ENCODE measurements around the gene C22orf31. TPM values are rescaled to one million over a fixed set of nuclear protein-coding genes. Genes with fewer than 3 reads are reported as not detected.

Gene C22orf31
- total RNA-seq, 5 donors from 2014 or later (not counting 1 experiment from before 2014, with no cell fraction given): not detected

DNA sequence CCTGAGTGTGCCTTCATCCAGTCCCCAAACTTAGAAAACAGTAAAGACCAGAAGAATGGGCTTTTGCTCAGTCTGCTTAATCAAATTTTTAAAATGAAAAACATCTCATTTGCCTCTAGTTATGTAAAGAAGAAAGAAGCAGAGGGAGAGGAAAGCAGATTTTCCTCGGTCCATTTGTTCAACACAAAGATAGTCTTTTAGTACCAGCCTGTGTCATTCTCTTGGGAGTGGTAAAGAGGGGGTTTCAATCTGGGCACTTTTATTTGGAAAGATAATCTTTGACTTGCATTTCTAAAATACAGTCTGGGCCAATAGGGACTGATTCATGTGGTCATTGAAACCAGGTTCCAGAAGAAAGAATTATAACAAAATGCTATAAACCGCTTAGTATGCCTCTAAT is 40.7 kb upstream of the C22orf31 start:
- no peak overlapping the region for H3K27ac ChIP-seq (ENCODE audit: low read length)
- H3K4me3 Mint-ChIP-seq: no peak overlapping the region
- no peaks in the 10 kb centered on the region for H3K4me1 ChIP-seq (ENCODE audit: control insufficient read depth in 1 of 2, extremely low read depth in 1 of 2, insufficient read depth in 2 of 2, low read length in 2 of 2)
- no CpG with 5 or more reads among the region's 2 CpGs for WGBS (ENCODE audit: insufficient coverage)
- peaks cover 0 to 5% of the 10 kb centered on the region in 2 donors for H3K27me3 Mint-ChIP-seq
- H3K36me3 ChIP-seq (ENCODE audit: control insufficient read depth in 2 of 2, extremely low read depth in 1 of 2, insufficient read depth in 1 of 2, low read length in 1 of 2): no peaks in the 10 kb centered on the region
- CTCF ChIA-PET: no interaction called here
- H3K36me3 Mint-ChIP-seq: no peaks in the 10 kb centered on the region
- peaks cover 0 to 5% of the 10 kb centered on the region in 2 experiments for H3K27me3 ChIP-seq (replicated peaks in 1 of 2; ENCODE audit: control insufficient read depth in 2 of 2, extremely low read depth in 1 of 2, insufficient read depth in 2 of 2, low read length in 1 of 2)
- H3K9me3 Mint-ChIP-seq: no peaks in the 10 kb centered on the region
- no peaks in the 10 kb centered on the region for H3K4me1 Mint-ChIP-seq
- ATAC-seq (replicated peaks in 1 of 4) (no peak), DNase-seq (no peak)
- POLR2A ChIA-PET: no interaction called here
- H3K27ac Mint-ChIP-seq: no peak overlapping the region
- H3K9me3 ChIP-seq: no peaks in the 10 kb centered on the region
- no peak overlapping the region for H3K4me3 ChIP-seq (ENCODE audit: control insufficient read depth in 1 of 2, extremely low read depth in 1 of 2, low read length in 1 of 2)

DNA sequence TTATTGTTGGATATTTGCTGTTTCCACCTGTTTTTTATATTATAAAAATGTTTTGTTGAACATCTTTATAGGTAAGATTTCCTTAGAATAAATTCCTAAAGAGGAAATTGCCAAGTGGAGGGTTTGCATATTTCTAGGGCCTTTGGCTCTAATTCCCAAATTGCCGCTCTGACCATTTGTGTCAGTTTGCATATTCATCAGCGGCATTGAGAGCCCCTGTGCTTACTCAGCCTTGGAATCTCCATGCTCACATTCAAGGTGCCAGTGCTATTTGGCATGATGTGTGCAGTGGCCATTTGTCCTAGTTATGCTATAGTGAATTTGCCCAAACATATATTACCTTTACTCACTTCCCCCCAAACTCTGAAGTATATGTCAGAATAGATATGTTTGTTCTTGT is 36.7 kb upstream of the C22orf31 start:
- no peaks in the 10 kb centered on the region for H3K36me3 Mint-ChIP-seq

DNA sequence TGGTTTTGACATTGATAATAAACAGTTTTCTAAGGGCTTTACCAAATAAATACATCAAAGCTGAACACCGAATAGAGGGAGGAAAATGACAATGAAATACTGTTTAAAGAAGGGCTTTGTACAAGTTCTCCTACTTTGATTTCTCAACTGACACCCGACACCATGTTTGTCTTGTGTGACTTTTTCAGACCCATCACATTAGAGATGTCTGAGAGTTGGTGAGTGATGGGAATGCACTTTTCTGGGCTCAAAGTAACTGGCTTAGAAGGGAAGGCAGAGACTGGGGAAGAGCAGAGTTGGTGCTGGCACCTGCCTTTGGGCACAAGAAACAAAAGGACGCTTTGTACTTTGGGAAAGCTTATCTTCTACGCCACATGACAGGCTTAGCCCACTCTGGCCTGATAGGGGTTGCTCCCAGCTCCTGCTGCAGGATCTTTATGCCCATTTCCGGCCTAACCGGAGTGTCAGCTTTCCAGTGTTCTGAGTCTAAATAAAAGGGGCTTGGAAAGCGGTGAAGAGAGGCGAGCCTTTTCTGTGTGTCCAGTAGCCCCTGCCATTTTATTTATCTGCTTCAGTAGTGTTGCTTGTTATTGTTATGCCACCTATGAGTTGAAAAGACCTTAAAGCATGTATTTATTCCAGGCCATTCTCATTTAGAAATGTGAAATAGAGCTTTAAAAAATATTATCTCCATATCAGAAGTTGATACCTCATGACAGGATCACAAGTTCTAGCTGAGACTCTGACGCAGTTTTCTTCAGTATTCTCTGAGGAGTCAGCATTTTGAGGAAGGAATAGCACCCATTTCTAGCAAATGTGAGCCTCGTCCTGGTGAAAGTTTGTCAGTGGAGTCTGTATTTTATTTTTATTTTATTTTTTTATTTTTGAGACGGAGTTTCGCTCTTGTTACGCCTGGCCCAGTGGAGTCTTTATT is 35.4 kb upstream of the C22orf31 start:
- H3K27me3 Mint-ChIP-seq: peaks cover under 1 to 10% of the 10 kb centered on the region in 2 donors
- no peak overlapping the region for H3K27ac ChIP-seq (ENCODE audit: low read length)
- H3K9me3 Mint-ChIP-seq: no peaks in the 10 kb centered on the region
- no peak overlapping the region for H3K4me3 ChIP-seq (ENCODE audit: control insufficient read depth in 1 of 2, extremely low read depth in 1 of 2, low read length in 1 of 2)
- no peaks in the 10 kb centered on the region for H3K36me3 ChIP-seq (ENCODE audit: control insufficient read depth in 2 of 2, extremely low read depth in 1 of 2, insufficient read depth in 1 of 2, low read length in 1 of 2)
- no peak overlapping the region for H3K4me3 Mint-ChIP-seq
- 91% methylated on average over 7 of the region's 13 CpGs for WGBS (ENCODE audit: insufficient coverage)
- ChIA-PET POLR2A (no interaction called here), CTCF (no interaction called here)
- ATAC-seq (replicated peaks in 1 of 4) (no peak), DNase-seq (no peak)
- no peak overlapping the region for H3K27ac Mint-ChIP-seq
- H3K4me1 ChIP-seq (ENCODE audit: control insufficient read depth in 1 of 2, extremely low read depth in 1 of 2, insufficient read depth in 2 of 2, low read length in 2 of 2): no peaks in the 10 kb centered on the region
- H3K27me3 ChIP-seq (replicated peaks in 1 of 2; ENCODE audit: control insufficient read depth in 2 of 2, extremely low read depth in 1 of 2, insufficient read depth in 2 of 2, low read length in 1 of 2): no peaks in the 10 kb centered on the region
- H3K36me3 Mint-ChIP-seq: no peaks in the 10 kb centered on the region
- H3K9me3 ChIP-seq: no peaks in the 10 kb centered on the region
- no peaks in the 10 kb centered on the region for H3K4me1 Mint-ChIP-seq

More for the DNA sequence above, 36.7 kb upstream of the C22orf31 start:
- no peaks in the 10 kb centered on the region for H3K36me3 ChIP-seq (ENCODE audit: control insufficient read depth in 2 of 2, extremely low read depth in 1 of 2, insufficient read depth in 1 of 2, low read length in 1 of 2)
- ChIA-PET CTCF (no interaction called here), POLR2A (no interaction called here)
- Mint-ChIP-seq H3K4me1 (no peaks in the 10 kb centered on the region), H3K27me3 (peaks cover 0 to 5% of the 10 kb centered on the region in 2 donors), H3K4me3 (no peak overlapping the region), H3K27ac (no peak overlapping the region), H3K9me3 (no peaks in the 10 kb centered on the region)
- H3K4me3 ChIP-seq (ENCODE audit: control insufficient read depth in 1 of 2, extremely low read depth in 1 of 2, low read length in 1 of 2): no peak overlapping the region
- 100% methylated on average over 2 of the region's 2 CpGs for WGBS (ENCODE audit: insufficient coverage)
- no peak overlapping the region for H3K27ac ChIP-seq (ENCODE audit: low read length)
- H3K4me1 ChIP-seq (ENCODE audit: control insufficient read depth in 1 of 2, extremely low read depth in 1 of 2, insufficient read depth in 2 of 2, low read length in 2 of 2): no peaks in the 10 kb centered on the region
- H3K27me3 ChIP-seq (replicated peaks in 1 of 2; ENCODE audit: control insufficient read depth in 2 of 2, extremely low read depth in 1 of 2, insufficient read depth in 2 of 2, low read length in 1 of 2): no peaks in the 10 kb centered on the region
- no peak for DNase-seq
- ATAC-seq (replicated peaks in 1 of 4): no peak
- H3K9me3 ChIP-seq: no peaks in the 10 kb centered on the region

DNA sequence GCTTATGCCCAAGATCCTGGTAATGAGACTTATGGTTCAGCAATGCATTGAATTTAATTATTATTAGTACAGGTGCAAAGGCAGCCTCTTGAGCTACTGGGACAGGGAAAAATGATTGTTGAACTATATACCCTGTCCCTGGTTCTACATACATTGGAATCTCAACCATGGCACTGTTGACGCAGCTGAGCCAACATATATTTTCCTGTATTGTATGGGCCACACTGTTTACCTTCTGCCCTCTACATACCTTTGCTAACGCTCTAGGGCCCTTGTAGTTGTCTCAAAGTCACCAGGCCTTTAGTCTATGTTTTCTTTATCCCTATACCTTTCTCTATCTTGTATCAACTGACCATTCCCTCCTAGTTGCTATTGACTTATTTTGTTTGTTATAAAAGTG is 33.8 kb upstream of the C22orf31 start:
- ATAC-seq (replicated peaks in 1 of 4) (no peak), DNase-seq (no peak)
- H3K9me3 ChIP-seq: no peaks in the 10 kb centered on the region
- no peaks in the 10 kb centered on the region for H3K4me1 ChIP-seq (ENCODE audit: control insufficient read depth in 1 of 2, extremely low read depth in 1 of 2, insufficient read depth in 2 of 2, low read length in 2 of 2)
- POLR2A ChIA-PET: interaction anchor here (0.5 to 0.6 kb wide), 2 partner anchors 99 to 529 kb away, joined by 5 to 9 read pairs; no protein-coding TSS in a partner anchor
- H3K27ac ChIP-seq (ENCODE audit: low read length): no peak overlapping the region
- Mint-ChIP-seq H3K27ac (no peak overlapping the region), H3K27me3 (peaks cover 7 to 14% of the 10 kb centered on the region in 2 donors), H3K4me1 (no peaks in the 10 kb centered on the region), H3K36me3 (no peaks in the 10 kb centered on the region), H3K9me3 (no peaks in the 10 kb centered on the region), H3K4me3 (no peak overlapping the region)
- CTCF ChIA-PET: no interaction called here
- 100% methylated on average over 1 of the region's 2 CpGs for WGBS (ENCODE audit: insufficient coverage)
- H3K36me3 ChIP-seq (ENCODE audit: control insufficient read depth in 2 of 2, extremely low read depth in 1 of 2, insufficient read depth in 1 of 2, low read length in 1 of 2): no peaks in the 10 kb centered on the region
- H3K4me3 ChIP-seq (ENCODE audit: control insufficient read depth in 1 of 2, extremely low read depth in 1 of 2, low read length in 1 of 2): no peak overlapping the region
- peaks cover 0 to 2% of the 10 kb centered on the region in 2 experiments for H3K27me3 ChIP-seq (replicated peaks in 1 of 2; ENCODE audit: control insufficient read depth in 2 of 2, extremely low read depth in 1 of 2, insufficient read depth in 2 of 2, low read length in 1 of 2)

DNA sequence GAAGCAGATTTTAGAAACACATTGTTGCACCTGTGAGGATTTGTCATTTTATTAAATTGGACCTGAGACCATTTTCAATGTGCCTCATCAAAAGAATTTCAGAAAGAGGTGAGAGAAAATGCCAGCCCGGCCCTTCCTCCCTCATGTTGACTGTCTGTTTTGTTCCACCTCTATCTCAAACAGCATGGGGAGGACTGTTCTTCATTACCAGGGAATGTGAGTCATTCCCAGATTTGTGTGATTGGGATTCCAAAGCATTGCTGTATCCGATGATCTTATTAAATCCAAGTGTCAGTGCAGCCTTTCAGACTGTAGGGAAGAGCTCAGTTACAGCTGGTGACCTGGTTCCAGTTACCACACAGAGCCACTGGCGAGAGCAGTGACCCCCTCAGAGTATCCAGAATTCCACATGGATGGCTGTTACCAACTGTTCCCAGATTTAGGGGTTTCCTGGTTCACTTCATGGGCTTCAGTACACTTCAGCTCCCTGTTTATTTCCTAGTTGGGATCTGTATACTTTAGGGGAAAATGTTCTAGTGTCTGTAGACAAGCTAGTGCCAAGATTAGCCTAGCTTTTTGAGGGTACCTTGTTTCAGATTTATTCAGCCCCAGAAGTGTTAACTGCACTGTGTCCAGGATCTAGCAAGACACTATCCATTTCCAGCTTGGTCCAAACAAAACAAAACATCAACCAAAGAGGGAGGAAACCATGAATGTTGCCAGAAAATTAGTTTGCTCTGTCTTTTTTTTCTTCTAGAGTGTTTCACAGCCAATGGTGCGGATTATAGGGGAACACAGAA is 32.1 kb upstream of the C22orf31 start:
- CTCF ChIA-PET: no interaction called here
- Mint-ChIP-seq H3K4me3 (no peak overlapping the region), H3K4me1 (no peaks in the 10 kb centered on the region), H3K9me3 (no peaks in the 10 kb centered on the region), H3K27me3 (peaks cover 12 to 25% of the 10 kb centered on the region in 2 donors), H3K27ac (no peak overlapping the region), H3K36me3 (no peaks in the 10 kb centered on the region)
- 54% methylated on average over 2 of the region's 4 CpGs for WGBS (ENCODE audit: insufficient coverage)
- POLR2A ChIA-PET: interaction anchor here in 1 of 2 donors (0.6 kb wide), 1 partner anchor 47 kb away, joined by 5 read pairs; no protein-coding TSS in a partner anchor
- Histone ChIP-seq H3K27ac (ENCODE audit: low read length) (no peak overlapping the region), H3K27me3 (replicated peaks in 1 of 2; ENCODE audit: control insufficient read depth in 2 of 2, extremely low read depth in 1 of 2, insufficient read depth in 2 of 2, low read length in 1 of 2) (peaks cover 0 to 8% of the 10 kb centered on the region in 2 experiments), H3K9me3 (no peaks in the 10 kb centered on the region), H3K4me3 (ENCODE audit: control insufficient read depth in 1 of 2, extremely low read depth in 1 of 2, low read length in 1 of 2) (no peak overlapping the region), H3K36me3 (ENCODE audit: control insufficient read depth in 2 of 2, extremely low read depth in 1 of 2, insufficient read depth in 1 of 2, low read length in 1 of 2) (no peaks in the 10 kb centered on the region), H3K4me1 (ENCODE audit: control insufficient read depth in 1 of 2, extremely low read depth in 1 of 2, insufficient read depth in 2 of 2, low read length in 2 of 2) (no peaks in the 10 kb centered on the region)
- ATAC-seq (replicated peaks in 1 of 4) (no peak), DNase-seq (no peak)

DNA sequence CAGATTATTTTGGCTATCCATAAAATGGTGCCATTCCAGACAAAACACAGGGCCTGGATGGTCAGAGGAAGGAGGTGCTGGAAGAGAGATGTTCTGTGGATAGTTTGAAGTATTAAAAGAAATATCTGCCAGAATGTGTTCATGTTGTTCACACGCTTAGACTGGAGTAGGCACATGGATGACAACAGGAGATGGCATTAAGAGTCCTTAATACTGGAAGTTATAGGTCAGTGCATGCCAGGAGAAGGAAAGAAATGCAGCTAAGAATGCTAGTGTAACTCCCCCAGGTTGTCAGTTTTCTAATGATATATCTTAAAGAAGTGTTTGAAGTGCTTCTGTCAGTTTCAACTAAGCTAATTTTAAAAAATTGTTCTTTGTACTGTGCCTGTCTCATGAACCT is 31.4 kb upstream of the C22orf31 start:
- CTCF ChIA-PET: no interaction called here
- no peaks in the 10 kb centered on the region for H3K9me3 Mint-ChIP-seq
- H3K27ac Mint-ChIP-seq: no peak overlapping the region
- H3K36me3 Mint-ChIP-seq: no peaks in the 10 kb centered on the region
- POLR2A ChIA-PET: no interaction called here
- ATAC-seq (replicated peaks in 1 of 4) (no peak), DNase-seq (no peak)
- no peak overlapping the region for H3K4me3 Mint-ChIP-seq
- no peak overlapping the region for H3K4me3 ChIP-seq (ENCODE audit: control insufficient read depth in 1 of 2, extremely low read depth in 1 of 2, low read length in 1 of 2)
- WGBS (ENCODE audit: insufficient coverage): 89% methylated on average over 1 of the region's 1 CpG
- H3K27ac ChIP-seq (ENCODE audit: low read length): no peak overlapping the region
- H3K9me3 ChIP-seq: no peaks in the 10 kb centered on the region
- H3K27me3 ChIP-seq (replicated peaks in 1 of 2; ENCODE audit: control insufficient read depth in 2 of 2, extremely low read depth in 1 of 2, insufficient read depth in 2 of 2, low read length in 1 of 2): peaks cover 0 to 8% of the 10 kb centered on the region in 2 experiments
- no peaks in the 10 kb centered on the region for H3K36me3 ChIP-seq (ENCODE audit: control insufficient read depth in 2 of 2, extremely low read depth in 1 of 2, insufficient read depth in 1 of 2, low read length in 1 of 2)
- H3K27me3 Mint-ChIP-seq: peaks cover 12 to 29% of the 10 kb centered on the region in 2 donors
- H3K4me1 ChIP-seq (ENCODE audit: control insufficient read depth in 1 of 2, extremely low read depth in 1 of 2, insufficient read depth in 2 of 2, low read length in 2 of 2): no peaks in the 10 kb centered on the region
- no peaks in the 10 kb centered on the region for H3K4me1 Mint-ChIP-seq
